Measurements from ENCODE around the gene VAMP8. TPM values are rescaled to one million over a fixed set of nuclear protein-coding genes. Genes with fewer than 3 reads are reported as not detected.

Gene VAMP8
- total RNA-seq, 1 experiment from 2014 or later, result 52.0 TPM

DNA sequence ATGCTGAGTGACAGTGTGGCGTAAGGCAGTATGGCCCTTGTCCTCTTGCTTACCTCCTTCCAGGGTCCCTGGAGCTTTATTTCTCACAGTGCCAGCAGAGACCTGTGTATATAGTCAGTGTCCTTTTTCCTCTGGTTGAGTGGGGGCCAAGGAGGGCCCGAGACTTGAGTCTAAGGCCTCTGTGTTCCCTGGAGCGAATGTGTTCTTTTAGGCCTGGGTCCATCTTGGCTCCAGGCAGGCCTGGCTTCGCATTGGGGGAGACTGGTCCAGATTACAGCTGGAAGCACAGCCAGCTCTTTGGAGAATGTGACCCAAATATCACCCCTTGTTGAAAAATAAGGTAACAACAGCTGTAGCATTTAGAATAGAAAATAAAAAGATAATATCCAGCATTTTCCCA is 11.8 kb downstream of the VAMP8 start (continued):
- TF ChIP-seq, protein P1, sequence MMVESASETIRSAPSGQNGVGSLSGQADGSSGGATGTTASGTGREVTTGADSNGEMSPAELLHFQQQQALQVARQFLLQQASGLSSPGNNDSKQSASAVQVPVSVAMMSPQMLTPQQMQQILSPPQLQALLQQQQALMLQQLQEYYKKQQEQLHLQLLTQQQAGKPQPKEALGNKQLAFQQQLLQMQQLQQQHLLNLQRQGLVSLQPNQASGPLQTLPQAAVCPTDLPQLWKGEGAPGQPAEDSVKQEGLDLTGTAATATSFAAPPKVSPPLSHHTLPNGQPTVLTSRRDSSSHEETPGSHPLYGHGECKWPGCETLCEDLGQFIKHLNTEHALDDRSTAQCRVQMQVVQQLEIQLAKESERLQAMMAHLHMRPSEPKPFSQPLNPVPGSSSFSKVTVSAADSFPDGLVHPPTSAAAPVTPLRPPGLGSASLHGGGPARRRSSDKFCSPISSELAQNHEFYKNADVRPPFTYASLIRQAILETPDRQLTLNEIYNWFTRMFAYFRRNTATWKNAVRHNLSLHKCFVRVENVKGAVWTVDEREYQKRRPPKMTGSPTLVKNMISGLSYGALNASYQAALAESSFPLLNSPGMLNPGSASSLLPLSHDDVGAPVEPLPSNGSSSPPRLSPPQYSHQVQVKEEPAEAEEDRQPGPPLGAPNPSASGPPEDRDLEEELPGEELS (CRISPR knock-in tag; IDR thresholded peaks at IDR 0.05), result no peak
- TF ChIP-seq ATF1 (CRISPR knock-in tag; IDR thresholded peaks at IDR 0.05), result no peak

DNA sequence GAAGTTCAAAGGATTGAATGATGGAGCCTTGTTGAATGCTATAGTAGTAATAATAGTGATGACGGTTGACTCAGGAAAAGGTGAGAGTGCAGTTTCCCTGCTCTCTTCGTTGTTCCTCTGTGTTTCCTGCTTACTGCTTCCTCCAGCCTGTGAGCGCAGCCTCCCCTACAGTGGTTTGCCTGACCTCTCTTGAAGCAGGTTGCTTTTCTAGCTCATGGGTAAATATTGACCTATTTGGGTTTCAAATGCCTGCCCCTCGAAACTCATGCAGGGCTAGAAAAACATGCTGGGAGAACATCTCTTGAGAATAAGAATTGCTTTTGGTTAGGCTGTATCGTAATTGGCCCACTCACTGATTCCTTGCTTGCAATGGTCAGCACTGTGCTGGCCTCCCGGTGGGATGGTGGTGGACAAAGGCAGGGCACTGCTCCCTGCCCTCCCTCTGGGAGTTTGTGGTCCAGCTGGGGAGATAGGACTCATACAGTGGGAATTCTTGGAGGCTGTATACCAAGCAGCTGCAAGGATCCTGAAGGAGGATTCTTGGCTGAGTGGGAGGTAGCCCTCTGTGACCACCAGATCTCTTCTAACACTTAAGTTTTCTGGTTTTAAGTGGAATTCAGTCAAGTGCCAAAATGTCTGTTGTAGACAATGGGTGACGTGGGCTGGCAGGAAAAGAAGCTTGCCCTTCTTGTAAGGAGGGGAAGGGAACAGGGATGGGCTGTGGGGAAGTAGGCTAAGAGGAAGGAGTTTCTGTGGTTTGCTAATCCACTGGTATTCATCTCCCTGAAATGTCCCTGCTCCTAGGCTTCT is 12.8 kb downstream of the VAMP8 start:
- no peaks in the 10 kb centered on the region for H3K36me3 Mint-ChIP-seq
- no peaks in the 10 kb centered on the region for H3K9me3 Mint-ChIP-seq
- H3K4me3 Mint-ChIP-seq, result no peak overlapping the region
- ATAC-seq (no peak), DNase-seq (ENCODE audit: low spot score) (no peak)
- ChIA-PET CTCF (no interaction called here), POLR2A (interaction anchor here (1.0 kb wide), 2 partner anchors 10 to 13 kb away, joined by 3 to 9 read pairs; partner anchors contain the start of gene VAMP8)
- H3K27ac Mint-ChIP-seq, result no peak overlapping the region
- H3K4me1 Mint-ChIP-seq, result peaks cover 16% of the 10 kb centered on the region
- H3K27me3 Mint-ChIP-seq (ENCODE audit: low read depth), result peaks cover 25% of the 10 kb centered on the region
- TF ChIP-seq ZNF121 (CRISPR knock-in tag; IDR thresholded peaks at IDR 0.05) (no peak), FOXJ3 (CRISPR knock-in tag; IDR thresholded peaks at IDR 0.05; ENCODE audit: borderline replicate concordance) (no peak), E2F5 (CRISPR knock-in tag; IDR thresholded peaks at IDR 0.05) (no peak), IRF2 (CRISPR knock-in tag; IDR thresholded peaks at IDR 0.05; ENCODE audit: borderline replicate concordance, low read depth) (no peak), SP1 (CRISPR knock-in tag; conservative IDR thresholded peaks at IDR 0.05) (no peak), ZNF232 (CRISPR knock-in tag; IDR thresholded peaks at IDR 0.05) (no peak), RELA (CRISPR knock-in tag; IDR thresholded peaks at IDR 0.05; ENCODE audit: borderline replicate concordance) (no peak), ZNF281 (CRISPR knock-in tag; IDR thresholded peaks at IDR 0.05) (no peak), TEAD1 (CRISPR knock-in tag; IDR thresholded peaks at IDR 0.05) (no peak), OVOL2 (CRISPR knock-in tag; IDR thresholded peaks at IDR 0.05; ENCODE audit: borderline replicate concordance) (no peak), KAT7 (CRISPR knock-in tag; IDR thresholded peaks at IDR 0.05; ENCODE audit: borderline replicate concordance) (no peak), ZNF532 (CRISPR knock-in tag; IDR thresholded peaks at IDR 0.05; ENCODE audit: borderline replicate concordance) (no peak)
- TF ChIP-seq, protein P2, sequence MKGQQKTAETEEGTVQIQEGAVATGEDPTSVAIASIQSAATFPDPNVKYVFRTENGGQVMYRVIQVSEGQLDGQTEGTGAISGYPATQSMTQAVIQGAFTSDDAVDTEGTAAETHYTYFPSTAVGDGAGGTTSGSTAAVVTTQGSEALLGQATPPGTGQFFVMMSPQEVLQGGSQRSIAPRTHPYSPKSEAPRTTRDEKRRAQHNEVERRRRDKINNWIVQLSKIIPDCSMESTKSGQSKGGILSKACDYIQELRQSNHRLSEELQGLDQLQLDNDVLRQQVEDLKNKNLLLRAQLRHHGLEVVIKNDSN (CRISPR knock-in tag; IDR thresholded peaks at IDR 0.05), result no peak
- TF ChIP-seq, protein P3, sequence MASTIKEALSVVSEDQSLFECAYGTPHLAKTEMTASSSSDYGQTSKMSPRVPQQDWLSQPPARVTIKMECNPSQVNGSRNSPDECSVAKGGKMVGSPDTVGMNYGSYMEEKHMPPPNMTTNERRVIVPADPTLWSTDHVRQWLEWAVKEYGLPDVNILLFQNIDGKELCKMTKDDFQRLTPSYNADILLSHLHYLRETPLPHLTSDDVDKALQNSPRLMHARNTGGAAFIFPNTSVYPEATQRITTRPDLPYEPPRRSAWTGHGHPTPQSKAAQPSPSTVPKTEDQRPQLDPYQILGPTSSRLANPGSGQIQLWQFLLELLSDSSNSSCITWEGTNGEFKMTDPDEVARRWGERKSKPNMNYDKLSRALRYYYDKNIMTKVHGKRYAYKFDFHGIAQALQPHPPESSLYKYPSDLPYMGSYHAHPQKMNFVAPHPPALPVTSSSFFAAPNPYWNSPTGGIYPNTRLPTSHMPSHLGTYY (CRISPR knock-in tag; IDR thresholded peaks at IDR 0.05), result no peak
- TF ChIP-seq, protein P4, sequence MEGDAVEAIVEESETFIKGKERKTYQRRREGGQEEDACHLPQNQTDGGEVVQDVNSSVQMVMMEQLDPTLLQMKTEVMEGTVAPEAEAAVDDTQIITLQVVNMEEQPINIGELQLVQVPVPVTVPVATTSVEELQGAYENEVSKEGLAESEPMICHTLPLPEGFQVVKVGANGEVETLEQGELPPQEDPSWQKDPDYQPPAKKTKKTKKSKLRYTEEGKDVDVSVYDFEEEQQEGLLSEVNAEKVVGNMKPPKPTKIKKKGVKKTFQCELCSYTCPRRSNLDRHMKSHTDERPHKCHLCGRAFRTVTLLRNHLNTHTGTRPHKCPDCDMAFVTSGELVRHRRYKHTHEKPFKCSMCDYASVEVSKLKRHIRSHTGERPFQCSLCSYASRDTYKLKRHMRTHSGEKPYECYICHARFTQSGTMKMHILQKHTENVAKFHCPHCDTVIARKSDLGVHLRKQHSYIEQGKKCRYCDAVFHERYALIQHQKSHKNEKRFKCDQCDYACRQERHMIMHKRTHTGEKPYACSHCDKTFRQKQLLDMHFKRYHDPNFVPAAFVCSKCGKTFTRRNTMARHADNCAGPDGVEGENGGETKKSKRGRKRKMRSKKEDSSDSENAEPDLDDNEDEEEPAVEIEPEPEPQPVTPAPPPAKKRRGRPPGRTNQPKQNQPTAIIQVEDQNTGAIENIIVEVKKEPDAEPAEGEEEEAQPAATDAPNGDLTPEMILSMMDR (IDR thresholded peaks at IDR 0.05), result no peak
- TF ChIP-seq, protein P5, sequence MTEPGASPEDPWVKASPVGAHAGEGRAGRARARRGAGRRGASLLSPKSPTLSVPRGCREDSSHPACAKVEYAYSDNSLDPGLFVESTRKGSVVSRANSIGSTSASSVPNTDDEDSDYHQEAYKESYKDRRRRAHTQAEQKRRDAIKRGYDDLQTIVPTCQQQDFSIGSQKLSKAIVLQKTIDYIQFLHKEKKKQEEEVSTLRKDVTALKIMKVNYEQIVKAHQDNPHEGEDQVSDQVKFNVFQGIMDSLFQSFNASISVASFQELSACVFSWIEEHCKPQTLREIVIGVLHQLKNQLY (CRISPR knock-in tag; IDR thresholded peaks at IDR 0.05), result no peak
